AG09309 (cell line): ENCODE measurements around the gene TRABD2A.

Experiments used
- DNase-seq: peaks from one replicate; pipeline ENCODE4 v3.0.0-alpha.2; 2010; ENCODE audit warnings: low read depth
- H3K4me3 ChIP-seq: 2 replicates; pipeline ENCODE4 v1.5.1; 2011; ENCODE audit warnings: mild to moderate bottlenecking, low read depth, low read length, moderate library complexity; ENCODE audit not compliant: control insufficient read depth
- CTCF ChIP-seq: IDR thresholded peaks from 2 replicates; pipeline ENCODE4 v1.5.1; 2011; ENCODE audit warnings: mild to moderate bottlenecking, low read depth, low read length, inconsistent platforms; ENCODE audit not compliant: insufficient read depth, control insufficient read depth; ENCODE audit errors: missing control alignments

Gene TRABD2A

GRCh38 chr2:84880645-84881521 lies at the start of gene TRABD2A:
TRABD2A (minus strand) TSS chr2:84881084; CDS start chr2:84881039, 45 bp downstream.
- H3K4me3 ChIP-seq = peak within 1 kb of the TSS; percentile 50
- no peak for DNase-seq
- TF ChIP-seq CTCF = no peak

- H3K4me3 ChIP-seq = no peak overlapping the region
- DNase-seq = no peak
- no peak for TF ChIP-seq CTCF
These were observed 46.4 kb upstream of the TRABD2A start for GRCh38 chr2:84927275-84927627.

- peak; percentile 88 for TF ChIP-seq CTCF
- peak overlapping the region; percentile 27 for H3K4me3 ChIP-seq
- no peak for DNase-seq
These were observed 45.0 kb upstream of the TRABD2A start for GRCh38 chr2:84925724-84926376.

GRCh38 chr2:84925336-84925723 lies 44.4 kb upstream of the TRABD2A start:
- no peak overlapping the region for H3K4me3 ChIP-seq
- no peak for TF ChIP-seq CTCF
- DNase-seq = no peak

- H3K4me3 ChIP-seq = no peak overlapping the region
- DNase-seq = no peak
- no peak for TF ChIP-seq CTCF
These were observed 43.6 kb upstream of the TRABD2A start for GRCh38 chr2:84924173-84925106.

- no peak for TF ChIP-seq CTCF
- no peak overlapping the region for H3K4me3 ChIP-seq
- DNase-seq = no peak
These were observed 42.1 kb upstream of the TRABD2A start for GRCh38 chr2:84923009-84923408.
